Prostate gland (tissue), 2 donors: ENCODE measurements around the gene DNAH6.

Experiments
- POLR2A ChIP-seq: fragments of 450-650 bp; IDR thresholded peaks from one replicate; pipeline ENCODE4 v1.6.1; 2016; ENCODE audit warnings: antibody characterized with exemption, mild to moderate bottlenecking
- POLR2AphosphoS5 ChIP-seq: sonication (generic); formaldehyde crosslinking; IDR thresholded peaks from one replicate; pipeline ENCODE4 v1.6.1; 2017; ENCODE audit warnings: antibody characterized with exemption
- TF ChIP-seq, protein P1 (sequence below), 4 experiments: fragments of 200-600 bp in 2 of 4; fragments of 450-650 bp in 2 of 4; sonication (generic) in 2 of 4; IDR thresholded peaks; 1 replicate in 3 of 4; 2 replicates in 1 of 4; pipeline ENCODE4 v1.5.1; 2016 to 2019; ENCODE audit warnings: antibody characterized with exemption in 4 of 4, mild to moderate bottlenecking in 2 of 4, moderate library complexity in 2 of 4

DNA sequence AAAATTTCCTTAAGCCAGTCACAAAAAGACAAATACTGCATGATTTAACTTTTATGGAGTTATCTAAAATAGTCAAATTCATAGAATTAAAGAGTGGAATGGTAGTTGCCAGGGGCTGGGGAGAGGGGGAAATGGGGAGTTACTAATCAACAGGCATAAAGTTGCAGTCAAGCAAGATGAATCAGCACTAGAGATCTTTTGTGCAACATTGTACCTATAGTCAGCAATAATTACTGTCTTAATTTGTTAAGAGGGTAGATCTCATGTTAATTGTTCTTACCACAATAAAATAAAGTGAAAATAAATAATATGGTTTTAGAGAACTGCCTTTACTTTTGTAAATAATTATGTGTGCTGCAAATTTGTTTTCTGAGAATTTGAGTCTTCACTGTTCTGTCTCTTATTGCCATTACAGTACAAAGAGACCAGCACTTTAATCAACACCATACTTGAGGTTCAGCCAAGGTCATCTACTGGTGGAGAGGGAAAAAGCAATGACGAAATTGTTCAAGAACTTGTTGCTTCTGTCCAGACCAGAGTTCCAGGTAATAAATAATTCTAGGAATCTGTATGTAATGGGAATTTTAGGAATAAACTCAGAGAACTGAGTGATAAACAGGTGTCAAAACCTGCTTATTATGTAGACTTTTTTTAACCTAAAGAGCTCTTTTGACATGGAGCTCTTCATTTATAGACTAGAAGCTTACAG is 289.1 kb downstream of the DNAH6 start:
- TF ChIP-seq, protein P1, sequence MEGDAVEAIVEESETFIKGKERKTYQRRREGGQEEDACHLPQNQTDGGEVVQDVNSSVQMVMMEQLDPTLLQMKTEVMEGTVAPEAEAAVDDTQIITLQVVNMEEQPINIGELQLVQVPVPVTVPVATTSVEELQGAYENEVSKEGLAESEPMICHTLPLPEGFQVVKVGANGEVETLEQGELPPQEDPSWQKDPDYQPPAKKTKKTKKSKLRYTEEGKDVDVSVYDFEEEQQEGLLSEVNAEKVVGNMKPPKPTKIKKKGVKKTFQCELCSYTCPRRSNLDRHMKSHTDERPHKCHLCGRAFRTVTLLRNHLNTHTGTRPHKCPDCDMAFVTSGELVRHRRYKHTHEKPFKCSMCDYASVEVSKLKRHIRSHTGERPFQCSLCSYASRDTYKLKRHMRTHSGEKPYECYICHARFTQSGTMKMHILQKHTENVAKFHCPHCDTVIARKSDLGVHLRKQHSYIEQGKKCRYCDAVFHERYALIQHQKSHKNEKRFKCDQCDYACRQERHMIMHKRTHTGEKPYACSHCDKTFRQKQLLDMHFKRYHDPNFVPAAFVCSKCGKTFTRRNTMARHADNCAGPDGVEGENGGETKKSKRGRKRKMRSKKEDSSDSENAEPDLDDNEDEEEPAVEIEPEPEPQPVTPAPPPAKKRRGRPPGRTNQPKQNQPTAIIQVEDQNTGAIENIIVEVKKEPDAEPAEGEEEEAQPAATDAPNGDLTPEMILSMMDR (IDR thresholded peaks at IDR 0.05): no peak
- no peak for TF ChIP-seq POLR2A
- TF ChIP-seq POLR2AphosphoS5: no peak
